Cerebellar nuclear complex (tissue), 1 donor: Measurements from ENCODE around the gene TMEM209.
"Not testable (repeated sequence)": the region's sequence is repeated elsewhere in the genome, so short reads cannot be mapped to it uniquely, and the experiment has no call there.

Source experiments
- DNase-seq, 2 experiments: peaks; one replicate each; lab custom pipeline; 2025; lab: John Stamatoyannopoulos, UW

Gene TMEM209

DNA sequence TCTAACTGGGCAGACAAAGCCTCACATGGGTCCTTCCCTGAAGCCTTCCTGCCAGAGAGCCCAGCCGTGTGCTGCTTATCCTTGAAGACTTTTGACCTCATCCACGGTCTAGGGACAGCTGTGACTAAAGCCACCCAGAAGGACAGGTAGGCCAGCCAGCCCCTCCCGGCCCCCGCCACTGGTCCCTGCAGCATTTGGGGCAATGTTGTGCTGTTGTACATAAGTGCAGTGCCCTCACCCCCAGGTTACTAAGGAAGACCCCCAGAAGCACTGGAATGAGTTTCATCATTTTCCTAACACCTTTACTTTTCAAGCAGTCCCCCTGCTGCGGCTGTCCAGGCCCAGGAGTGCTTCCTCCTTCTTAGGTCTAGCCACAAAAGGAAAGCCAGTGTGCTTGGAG, 43.0 kb downstream of the TMEM209 start:
- DNase-seq = no peak

DNA sequence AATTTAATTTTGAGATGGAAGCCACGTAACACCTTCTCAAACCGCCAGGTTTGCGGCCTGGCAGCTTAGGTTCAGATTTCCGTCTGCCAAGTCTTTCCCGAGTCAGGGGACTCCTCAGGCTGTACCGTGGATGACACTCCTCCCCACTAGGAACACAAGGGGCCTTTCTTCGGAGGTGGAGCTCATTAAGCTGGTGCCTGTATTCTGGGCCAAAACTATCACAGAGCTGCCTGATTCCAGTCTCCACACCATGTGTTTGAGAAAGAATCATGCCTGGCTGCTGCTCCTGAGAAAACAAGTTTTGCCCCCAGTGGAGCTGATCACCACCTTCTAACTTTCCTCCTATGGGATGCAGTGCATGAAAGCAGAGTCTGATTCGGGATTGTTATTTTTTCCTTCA, 44.8 kb downstream of the TMEM209 start:
- no peak for DNase-seq

DNA sequence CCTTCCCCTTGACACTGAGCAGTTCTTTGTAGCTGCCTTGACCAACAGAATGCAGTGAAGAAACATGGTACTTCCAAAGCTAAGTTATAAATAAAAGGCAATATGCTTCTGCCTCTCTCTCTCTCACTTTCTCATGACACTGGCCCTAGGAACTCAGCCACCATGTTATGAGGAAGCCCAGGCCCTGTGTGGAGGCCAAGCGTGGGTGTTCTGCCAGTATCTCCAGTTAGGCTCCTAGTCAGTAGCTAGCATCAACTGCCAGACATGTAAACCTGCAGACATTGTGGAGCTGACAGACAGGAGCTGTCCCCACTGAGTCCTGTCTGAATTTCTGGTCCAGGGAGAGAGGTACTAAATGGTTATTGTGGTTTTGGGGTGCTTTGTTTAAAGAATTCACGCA, 45.2 kb downstream of the TMEM209 start:
- DNase-seq = no peak

- no peak for DNase-seq
Observed at GRCh38 chr7:130157700-130158099, 47.5 kb downstream of the TMEM209 start.

GRCh38 chr7:130156140-130156539, 49.1 kb downstream of the TMEM209 start:
- no peak for DNase-seq

DNA sequence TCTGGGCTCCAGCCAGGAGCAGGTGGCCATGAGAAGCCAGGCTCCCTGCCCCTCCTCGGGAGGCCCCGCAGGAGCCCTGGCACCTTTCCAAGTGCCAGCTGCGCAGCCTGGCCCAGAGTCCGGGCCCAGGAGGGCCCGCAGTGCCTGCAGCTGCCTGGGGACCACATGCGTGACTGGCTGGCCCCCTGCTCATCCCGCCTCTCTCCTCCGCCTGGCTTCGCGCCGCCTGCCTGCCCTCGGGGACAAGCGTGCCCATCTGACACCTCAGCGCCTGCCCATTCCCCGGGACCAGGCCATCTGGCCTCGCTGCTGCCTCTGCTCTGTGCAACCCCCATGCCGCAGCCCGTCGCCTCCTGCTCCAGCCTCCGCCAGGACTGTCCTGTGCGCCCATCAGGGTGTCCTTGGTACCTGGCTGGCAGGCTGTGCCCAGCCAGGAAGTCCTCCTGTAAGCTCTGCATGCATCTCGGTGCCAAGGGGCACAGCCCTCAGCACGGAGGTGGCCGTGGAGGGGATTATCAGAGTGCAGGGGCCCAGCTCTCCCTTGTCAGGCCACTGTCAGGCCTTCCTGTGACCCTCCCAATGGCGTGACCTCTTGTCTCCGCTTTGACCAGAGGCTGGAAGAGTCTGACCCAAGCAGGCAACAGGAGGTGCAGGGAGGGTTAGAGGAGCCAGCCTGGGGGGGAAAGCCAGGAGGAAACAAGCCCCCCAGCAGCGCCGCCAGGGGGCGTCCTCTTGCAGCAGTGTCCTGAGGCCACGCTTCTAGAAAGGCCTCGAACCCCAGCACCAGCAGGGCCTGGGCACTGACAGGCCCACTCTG, 50.5 kb downstream of the TMEM209 start:
- DNase-seq = peak; percentile 38 to 79

DNA sequence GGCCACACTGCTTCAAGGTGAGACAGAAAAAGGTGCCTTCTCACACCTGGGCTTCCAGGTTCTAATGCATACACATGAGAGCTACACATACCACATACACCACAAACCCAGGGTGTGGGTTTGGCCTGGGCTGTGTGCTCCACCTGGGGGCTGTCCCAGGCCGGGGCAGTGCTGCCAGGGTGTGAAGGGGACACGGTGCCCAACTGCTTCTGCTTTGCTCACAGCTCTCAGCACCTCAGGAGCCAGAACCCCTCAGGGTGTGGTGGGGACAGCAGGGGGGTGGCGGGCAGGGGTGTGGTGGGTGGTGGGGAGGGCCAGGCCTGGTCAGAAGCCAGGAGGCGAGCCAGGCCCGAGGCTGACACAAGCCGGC, 51.1 kb downstream of the TMEM209 start:
- DNase-seq = peak in 1 of 2 experiments; percentile 64

DNA sequence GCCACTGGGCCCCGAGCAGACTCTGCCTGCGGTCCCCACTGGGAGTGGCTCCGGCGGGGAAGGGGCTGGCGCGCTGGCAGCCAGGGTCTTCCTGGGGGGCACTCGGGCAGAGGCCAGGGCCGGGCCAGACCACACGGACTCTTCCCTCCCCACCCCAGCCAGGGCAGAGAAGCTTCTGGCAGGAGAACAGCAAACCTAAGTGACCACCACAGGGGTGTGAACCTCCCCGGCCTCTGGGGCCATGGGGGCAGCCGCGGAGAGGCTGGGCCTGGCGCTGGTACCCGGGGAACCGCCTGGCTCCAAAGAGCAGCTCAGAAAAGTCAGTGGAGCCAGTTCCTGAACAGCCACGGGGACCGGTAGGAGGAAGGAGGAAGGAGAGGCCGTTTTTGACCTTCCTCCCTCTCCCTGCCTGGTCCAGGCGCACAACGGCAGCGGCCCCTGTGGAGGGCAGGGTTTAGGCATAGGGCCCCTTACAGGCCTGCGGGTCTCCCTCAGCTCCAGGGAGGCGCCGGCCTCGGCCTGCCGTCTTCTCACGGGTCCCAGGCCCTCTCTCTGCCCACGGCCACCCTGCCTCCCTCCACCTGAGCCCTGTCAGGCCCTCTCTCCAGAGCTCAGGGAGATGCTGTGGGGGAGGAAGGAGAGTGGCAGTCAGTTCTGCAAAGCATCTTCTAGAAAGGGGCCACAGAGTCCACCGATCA, 51.8 kb downstream of the TMEM209 start:
- DNase-seq = no peak

GRCh38 chr7:130152493-130153210, 52.6 kb downstream of the TMEM209 start:
- DNase-seq = no peak

DNA sequence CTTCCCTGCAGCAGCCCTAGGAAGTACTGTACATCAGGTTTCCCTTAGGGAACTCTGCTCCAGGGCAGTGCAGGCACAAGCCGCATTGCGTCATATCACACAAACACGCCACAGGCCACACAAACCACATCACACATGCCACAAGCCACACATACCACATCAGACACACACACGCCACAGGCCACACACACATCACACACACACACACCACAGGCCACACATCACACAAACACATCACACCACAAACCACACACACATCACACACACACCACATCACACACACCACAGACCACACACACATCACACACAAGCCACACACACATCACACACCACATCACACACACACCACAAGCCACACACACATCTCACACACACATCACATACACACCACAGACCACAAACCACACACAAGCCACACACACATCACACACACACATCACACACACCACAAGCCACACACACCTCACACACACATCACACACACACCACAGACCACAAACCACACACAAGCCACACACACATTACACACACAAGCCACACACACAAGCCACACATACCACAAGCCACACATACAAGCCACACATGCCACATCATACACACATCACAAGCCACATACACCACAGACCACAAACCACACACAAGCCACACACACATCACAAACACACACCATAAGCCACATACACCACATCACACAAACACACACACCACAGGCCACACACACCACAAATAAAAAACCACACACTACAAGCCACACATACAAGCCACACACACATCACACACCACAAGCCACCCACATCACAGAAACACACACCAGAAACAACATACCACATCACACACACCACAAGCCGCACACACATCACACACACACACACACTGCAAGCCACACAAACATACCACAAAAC, 53.4 kb downstream of the TMEM209 start:
- DNase-seq = no peak

GRCh38 chr7:130150587-130150986, 54.6 kb downstream of the TMEM209 start:
- DNase-seq = no peak

- peak; percentile 39 to 79 for DNase-seq
Observed at GRCh38 chr7:130149281-130150139, 55.7 kb downstream of the TMEM209 start.

- peak; percentile 37 to 77 for DNase-seq
Observed at GRCh38 chr7:130148561-130148960, 56.6 kb downstream of the TMEM209 start.

GRCh38 chr7:130147710-130148325, 57.4 kb downstream of the TMEM209 start:
- DNase-seq = no peak

DNA sequence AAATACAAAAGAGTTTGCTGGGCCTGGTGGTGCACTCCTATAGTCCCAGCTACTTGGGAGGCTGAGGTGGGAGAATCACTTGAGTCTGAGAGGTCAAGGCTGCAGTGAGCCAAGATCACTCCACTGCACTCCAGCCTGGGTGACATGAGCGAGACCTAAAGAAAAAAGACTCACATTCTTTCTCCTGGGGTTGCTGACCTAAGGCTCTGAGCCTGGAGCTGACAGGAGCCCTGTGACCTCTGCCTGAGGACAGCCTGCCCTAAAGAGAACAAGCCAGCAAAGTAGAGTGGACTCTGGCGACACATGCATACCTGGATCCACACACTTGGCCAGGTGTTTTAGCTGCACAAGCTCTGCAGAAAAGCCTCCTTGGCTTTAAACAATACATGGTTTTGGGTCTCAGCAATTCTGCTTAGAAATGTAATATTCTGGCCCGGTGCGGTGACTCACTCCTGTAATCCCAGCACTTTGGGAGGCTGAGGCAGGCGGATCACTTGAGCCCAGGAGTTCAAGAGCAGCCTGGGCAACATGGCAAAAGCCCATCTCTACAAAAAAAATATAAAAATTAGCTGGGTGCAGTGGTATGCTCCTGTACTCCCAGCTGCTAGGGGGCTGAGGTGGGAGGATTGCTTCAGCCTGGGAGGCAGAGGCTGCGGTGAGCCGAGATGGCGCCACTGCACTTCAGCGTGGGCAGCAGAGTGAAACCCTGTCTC, 58.4 kb downstream of the TMEM209 start:
- no peak for DNase-seq

GRCh38 chr7:130146142-130146541, 59.1 kb downstream of the TMEM209 start:
- not testable (repeated sequence) for DNase-seq

DNA sequence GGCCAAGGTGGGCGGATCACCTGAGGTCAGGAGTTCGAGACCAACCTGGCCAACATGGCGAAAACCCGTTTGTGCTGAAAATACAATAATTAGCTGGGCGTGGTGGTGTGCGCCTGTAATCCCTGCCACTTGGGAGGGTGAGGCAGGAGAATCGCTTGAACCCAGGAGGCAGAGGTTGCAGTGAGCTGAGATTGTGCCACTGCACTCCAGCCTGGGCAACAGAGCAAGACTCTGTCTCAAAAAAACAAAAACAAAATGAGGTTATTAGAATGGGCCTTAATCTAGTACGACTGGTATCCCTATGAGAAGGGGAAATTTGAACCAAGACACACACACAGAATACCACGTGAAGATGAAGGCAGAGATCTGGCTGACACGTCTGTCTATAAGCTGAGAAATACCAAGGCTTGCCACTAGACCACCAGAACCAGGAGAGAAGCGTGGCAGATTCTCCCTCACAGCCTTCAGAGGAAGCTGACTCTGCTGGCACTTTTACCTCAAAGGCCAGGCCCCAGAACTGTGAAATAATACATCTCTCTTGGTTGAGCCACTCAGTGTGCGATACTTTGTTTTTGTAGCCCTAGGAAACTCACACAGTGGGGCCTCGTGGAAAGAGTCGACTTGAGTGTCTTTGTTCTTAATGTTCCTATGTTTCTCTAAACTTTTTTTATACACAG, 59.6 kb downstream of the TMEM209 start:
- DNase-seq = no peak

DNA sequence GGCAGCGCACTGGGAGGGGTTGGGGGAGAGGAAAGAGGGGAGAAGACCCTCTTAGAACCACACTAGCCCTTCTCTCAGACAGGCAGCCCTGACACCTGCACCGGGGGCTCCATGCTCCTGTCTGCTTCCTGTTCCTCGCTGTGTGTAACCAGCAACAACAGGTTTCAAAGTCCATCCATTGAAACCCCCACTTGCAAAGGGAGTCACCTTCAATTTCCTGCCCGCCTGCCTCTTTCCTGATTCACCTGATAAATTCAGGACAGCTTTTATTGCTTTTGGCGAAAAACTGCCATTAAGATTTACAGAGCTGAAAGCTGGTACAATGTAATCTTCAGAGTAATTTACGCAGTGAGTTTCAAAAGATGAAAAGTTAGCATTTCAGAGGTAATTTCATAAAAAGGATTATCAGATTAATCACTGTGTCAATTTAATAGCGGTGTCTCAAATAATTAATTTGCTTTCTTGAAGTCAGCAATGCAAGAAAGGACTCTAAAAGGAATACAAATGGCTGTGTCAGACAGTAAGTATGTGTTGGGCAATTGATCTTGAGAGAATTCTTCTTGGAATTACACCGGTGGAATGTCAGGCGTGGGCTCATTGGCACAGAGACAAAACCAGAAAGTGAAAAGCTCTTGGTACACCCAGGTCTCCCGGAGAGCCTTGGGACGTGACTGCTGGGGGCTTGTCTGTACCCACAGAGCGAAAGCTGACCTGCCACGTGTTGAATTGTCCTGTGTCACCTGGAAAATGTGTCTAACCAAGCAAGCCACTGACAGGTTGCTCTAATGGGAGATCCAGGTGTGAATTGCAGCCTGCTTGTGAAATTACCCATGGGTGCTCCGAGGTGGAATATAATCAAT, 60.7 kb downstream of the TMEM209 start:
- no peak for DNase-seq
